K562 (cell line): ENCODE measurements around the gene RNF121.

Source experiments
- ESRRA ChIP-seq: fragments of 450-650 bp; IDR thresholded peaks from 2 replicates; pipeline ENCODE4 v1.6.1; 2014; ENCODE audit warnings: low read depth, mild to moderate bottlenecking, moderate library complexity, borderline replicate concordance
- MTA3 ChIP-seq: fragments of 450-650 bp; formaldehyde crosslinking; IDR thresholded peaks from 2 replicates; pipeline ENCODE4 v1.6.1; 2017; ENCODE audit warnings: mild to moderate bottlenecking, borderline replicate concordance
- POLR2A ChIP-seq: fragments of 450-650 bp; conservative IDR thresholded peaks from 2 replicates; pipeline ENCODE4 v1.6.1; 2016
- POLR2AphosphoS5 ChIP-seq: IDR thresholded peaks from 2 replicates; pipeline ENCODE4 v1.6.1; 2011; ENCODE audit warnings: mild to moderate bottlenecking, low read depth, low read length, moderate library complexity; ENCODE audit not compliant: control insufficient read depth, insufficient read depth
- PRMT5 ChIP-seq: sonication (generic); formaldehyde crosslinking; IDR thresholded peaks from 2 replicates; pipeline ENCODE4 v1.5.0; 2020; ENCODE audit warnings: missing genetic modification reagents
- SOX6 ChIP-seq: fragments of 450-650 bp; IDR thresholded peaks from 2 replicates; pipeline ENCODE4 v1.6.1; 2014; ENCODE audit warnings: mild to moderate bottlenecking
- TAF1 ChIP-seq: IDR thresholded peaks from 2 replicates; pipeline ENCODE4 v1.6.1; 2011; ENCODE audit warnings: mild to moderate bottlenecking, low read length, moderate library complexity; ENCODE audit not compliant: insufficient read depth, control insufficient read depth, severe bottlenecking; ENCODE audit errors: extremely low read depth
- ZNF347 ChIP-seq: fragments of 450-650 bp; formaldehyde crosslinking; IDR thresholded peaks from 2 replicates; pipeline ENCODE4 v1.4.0; 2020; ENCODE audit warnings: low read depth, mild to moderate bottlenecking, moderate library complexity
- ZNF354B ChIP-seq: fragments of 250-450 bp; sonication (Bioruptor Pico); IDR thresholded peaks from 2 replicates; pipeline ENCODE4 v1.4.0; 2020
- TF ChIP-seq, protein P1 (sequence below): fragments of 250-450 bp; sonication (Bioruptor Pico); IDR thresholded peaks from 2 replicates; pipeline ENCODE4 v1.8.0; 2022; ENCODE audit warnings: moderate library complexity, mild to moderate bottlenecking, inconsistent platforms
- TF ChIP-seq, protein P2 (sequence below), 2 experiments: fragments of 450-650 bp in 1 of 2; sonication (generic) in 1 of 2; formaldehyde crosslinking in 1 of 2; IDR thresholded peaks in 1 of 2; conservative IDR thresholded peaks in 1 of 2; 2 replicates each; pipeline versions ENCODE4 v1.6.1 to v1.8.1; 2016 to 2023; ENCODE audit warnings: mild to moderate bottlenecking in 2 of 2, moderate library complexity in 2 of 2, inconsistent platforms in 1 of 2, missing genetic modification reagents in 1 of 2
- TF ChIP-seq, protein P3 (sequence below), 3 experiments: IDR thresholded peaks in 2 of 3; conservative IDR thresholded peaks in 1 of 3; 2 replicates each; pipeline ENCODE4 v1.5.1; 2011 to 2012; ENCODE audit warnings: low read length in 3 of 3, mild to moderate bottlenecking in 3 of 3, control low read depth in 2 of 3, improper control_type of control experiment in 1 of 3, inconsistent platforms in 1 of 3, low read depth in 1 of 3, mixed read lengths in 1 of 3, moderate library complexity in 1 of 3; ENCODE audit not compliant: insufficient read depth in 2 of 3

DNA sequence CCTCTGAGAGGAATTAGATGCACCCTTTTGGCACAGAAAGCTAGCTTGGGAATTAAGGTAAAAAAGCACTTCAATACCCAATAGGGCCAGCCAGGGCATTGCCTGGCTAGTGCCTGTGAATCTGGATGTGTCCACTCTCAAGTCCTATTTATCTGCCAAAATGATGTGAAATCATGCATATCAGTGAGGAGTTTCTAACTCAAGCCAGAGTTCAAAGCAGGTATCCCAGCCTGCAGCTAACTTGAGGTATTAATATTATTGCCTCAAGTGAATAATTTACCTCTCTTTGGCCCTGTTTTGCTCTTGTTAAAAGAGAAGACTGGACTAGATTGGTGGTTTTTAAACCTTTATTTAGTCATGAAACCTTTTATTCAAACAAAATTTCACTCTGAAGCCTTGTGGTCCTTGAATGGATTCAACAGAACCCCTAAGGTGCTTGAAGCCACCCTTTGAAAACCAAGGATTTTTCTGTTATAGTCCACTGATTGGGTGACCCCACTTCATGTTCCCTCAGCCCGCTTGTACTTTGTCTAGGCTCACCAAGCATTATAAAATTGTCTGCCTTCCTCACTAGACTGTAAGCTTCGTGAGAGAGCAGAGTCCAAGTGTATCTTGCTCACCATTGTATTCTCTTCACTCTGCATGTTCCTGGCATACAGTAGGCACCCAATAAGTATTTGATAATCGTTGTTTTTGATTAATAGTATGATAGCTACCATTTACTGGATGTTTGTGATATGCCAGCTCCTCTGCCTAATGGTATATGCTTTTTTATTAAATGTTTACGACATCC lies 4.5 kb downstream of the RNF121 start:
- TF ChIP-seq, protein P1, sequence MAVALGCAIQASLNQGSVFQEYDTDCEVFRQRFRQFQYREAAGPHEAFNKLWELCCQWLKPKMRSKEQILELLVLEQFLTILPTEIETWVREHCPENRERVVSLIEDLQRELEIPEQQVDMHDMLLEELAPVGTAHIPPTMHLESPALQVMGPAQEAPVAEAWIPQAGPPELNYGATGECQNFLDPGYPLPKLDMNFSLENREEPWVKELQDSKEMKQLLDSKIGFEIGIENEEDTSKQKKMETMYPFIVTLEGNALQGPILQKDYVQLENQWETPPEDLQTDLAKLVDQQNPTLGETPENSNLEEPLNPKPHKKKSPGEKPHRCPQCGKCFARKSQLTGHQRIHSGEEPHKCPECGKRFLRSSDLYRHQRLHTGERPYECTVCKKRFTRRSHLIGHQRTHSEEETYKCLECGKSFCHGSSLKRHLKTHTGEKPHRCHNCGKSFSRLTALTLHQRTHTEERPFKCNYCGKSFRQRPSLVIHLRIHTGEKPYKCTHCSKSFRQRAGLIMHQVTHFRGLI (CRISPR knock-in tag) = no peak
- TF ChIP-seq TAF1 = no peak
- TF ChIP-seq, protein P2, sequence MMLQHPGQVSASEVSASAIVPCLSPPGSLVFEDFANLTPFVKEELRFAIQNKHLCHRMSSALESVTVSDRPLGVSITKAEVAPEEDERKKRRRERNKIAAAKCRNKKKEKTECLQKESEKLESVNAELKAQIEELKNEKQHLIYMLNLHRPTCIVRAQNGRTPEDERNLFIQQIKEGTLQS (IDR thresholded peaks at IDR 0.05) = no peak
- TF ChIP-seq, protein P2 (CRISPR knock-in tag; conservative IDR thresholded peaks at IDR 0.05) = no peak
- TF ChIP-seq POLR2A = no peak
- TF ChIP-seq PRMT5 = no peak
- no peak for TF ChIP-seq MTA3
- no peak for TF ChIP-seq POLR2AphosphoS5
- TF ChIP-seq, protein P3, sequence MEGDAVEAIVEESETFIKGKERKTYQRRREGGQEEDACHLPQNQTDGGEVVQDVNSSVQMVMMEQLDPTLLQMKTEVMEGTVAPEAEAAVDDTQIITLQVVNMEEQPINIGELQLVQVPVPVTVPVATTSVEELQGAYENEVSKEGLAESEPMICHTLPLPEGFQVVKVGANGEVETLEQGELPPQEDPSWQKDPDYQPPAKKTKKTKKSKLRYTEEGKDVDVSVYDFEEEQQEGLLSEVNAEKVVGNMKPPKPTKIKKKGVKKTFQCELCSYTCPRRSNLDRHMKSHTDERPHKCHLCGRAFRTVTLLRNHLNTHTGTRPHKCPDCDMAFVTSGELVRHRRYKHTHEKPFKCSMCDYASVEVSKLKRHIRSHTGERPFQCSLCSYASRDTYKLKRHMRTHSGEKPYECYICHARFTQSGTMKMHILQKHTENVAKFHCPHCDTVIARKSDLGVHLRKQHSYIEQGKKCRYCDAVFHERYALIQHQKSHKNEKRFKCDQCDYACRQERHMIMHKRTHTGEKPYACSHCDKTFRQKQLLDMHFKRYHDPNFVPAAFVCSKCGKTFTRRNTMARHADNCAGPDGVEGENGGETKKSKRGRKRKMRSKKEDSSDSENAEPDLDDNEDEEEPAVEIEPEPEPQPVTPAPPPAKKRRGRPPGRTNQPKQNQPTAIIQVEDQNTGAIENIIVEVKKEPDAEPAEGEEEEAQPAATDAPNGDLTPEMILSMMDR (IDR thresholded peaks at IDR 0.05 in 2 of 3, conservative IDR thresholded peaks at IDR 0.05 in 1 of 3; ENCODE audit: insufficient read depth in 2 of 3, low read depth in 1 of 3, low read length in 3 of 3) = no peak
- TF ChIP-seq SOX6 = no peak
- TF ChIP-seq ZNF347 = no peak
- no peak for TF ChIP-seq ESRRA
- no peak for TF ChIP-seq ZNF354B (CRISPR knock-in tag)
